Kidney glomerular epithelial cell (primary cell): ENCODE data around the gene CR1.
"Not testable (repeated sequence)": the region's sequence is repeated elsewhere in the genome, so short reads cannot be mapped to it uniquely, and the experiment has no call there.

Source experiments
- DNase-seq: peaks from one replicate; lab custom pipeline; 2025; lab: John Stamatoyannopoulos, UW

Gene CR1

DNA sequence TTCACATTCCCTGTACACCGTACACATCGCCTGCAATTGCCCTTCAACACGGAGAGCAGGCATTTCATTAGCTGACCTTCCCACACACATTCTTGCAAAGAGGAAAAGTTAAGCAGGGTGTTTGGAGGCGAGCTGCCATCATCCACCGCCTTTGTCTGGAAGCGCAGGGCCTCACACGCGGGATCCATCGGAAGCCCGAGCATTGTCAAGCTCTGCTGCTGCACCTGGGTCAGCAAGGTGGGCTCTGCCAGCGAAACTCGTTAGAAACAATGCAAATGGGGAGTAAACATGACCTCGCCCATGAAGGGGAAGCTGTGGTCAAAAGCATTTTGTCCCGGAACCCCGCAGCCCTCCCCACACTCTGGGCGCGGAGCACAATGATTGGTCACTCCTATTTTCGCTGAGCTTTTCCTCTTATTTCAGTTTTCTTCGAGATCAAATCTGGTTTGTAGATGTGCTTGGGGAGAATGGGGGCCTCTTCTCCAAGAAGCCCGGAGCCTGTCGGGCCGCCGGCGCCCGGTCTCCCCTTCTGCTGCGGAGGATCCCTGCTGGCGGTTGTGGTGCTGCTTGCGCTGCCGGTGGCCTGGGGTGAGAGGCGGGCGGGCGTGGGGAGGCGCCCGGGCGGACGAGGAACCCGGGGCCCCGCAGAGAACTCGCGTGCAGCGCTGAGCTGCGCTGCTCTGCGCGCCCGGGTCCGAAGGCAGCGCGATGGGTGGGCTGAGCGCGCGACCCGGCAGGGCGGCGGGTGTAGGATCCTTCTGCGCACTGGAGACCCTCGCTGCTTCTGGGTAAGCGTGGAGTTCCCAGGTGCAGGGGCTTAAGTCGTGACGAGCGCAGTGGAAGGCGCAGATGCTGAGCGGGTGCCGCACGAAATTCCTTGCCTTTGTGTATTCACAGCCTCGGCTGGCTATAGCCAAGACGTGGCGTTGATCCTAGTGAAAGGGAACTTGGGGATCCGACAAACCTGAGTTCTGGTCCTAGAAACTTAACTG lies at the start of gene CR1:
Gene CR1 (plus strand): TSS at position 357 of the 992 bp plus-strand sequence. CDS start 111 bp downstream, at position 468.
- peak; percentile 2 for DNase-seq

DNA sequence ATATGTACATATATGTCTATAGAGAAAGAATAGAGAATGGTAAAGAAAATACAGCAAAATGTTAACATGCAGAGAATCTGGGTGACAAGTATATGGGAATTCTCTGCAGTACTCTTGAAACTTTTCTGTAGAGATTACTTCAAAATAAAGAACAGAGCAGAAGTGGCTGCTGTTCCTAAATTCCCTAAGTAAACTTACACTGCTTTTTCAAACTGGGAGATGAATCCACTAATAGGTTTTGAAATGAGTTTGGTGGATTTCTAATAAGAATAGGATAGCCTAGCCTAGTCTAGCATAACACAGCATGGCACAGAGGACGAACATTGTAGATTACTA lies 42.3 kb upstream of the CR1 start:
- no peak for DNase-seq

DNA sequence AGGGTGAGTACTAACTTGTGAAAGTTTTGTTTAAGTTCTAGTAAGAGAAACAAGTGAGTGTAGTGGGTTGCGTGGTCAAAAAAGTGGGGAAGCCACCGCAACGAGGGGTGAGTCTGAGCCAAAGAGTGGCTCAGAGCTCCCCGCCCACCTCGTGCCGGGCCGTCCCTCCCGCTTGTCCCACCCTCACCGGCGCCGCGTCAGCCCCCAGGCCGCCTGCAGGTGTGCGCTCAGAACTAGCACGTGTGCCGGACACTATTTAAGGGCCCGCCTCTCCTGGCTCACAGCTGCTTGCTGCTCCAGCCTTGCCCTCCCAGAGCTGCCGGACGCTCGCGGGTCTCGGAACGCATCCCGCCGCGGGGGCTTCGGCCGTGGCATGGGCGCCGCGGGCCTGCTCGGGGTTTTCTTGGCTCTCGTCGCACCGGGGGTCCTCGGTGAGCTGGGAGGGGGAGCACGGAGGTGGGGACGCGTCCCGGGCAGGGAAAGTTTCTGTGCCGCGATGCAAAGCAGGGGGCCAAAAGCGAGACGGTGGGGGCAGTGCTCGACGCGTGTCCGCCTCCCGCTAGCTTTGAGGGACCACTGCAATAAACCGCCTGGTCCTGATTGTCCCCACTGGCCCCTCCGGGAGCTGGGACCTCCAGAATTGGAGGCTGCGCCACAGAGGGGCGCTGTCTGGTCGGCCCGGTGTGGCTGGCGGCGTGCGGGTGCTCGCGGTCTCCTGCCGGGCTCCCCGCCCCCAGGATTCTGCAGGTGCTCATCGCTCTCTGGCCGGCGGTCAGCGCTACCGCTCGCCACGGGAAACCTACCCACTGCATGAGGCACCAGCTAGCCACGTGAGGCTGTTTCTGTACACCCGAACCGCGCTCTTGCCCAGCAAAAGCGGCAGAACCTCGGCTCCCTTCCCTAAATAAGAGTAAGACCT lies 41.7 kb upstream of the CR1 start, which contains the start of gene CR2:
Gene CR2 (plus strand): TSS at position 283 of the 919 bp plus-strand sequence. CDS start 91 bp downstream, at position 374.
- DNase-seq: no peak

DNA sequence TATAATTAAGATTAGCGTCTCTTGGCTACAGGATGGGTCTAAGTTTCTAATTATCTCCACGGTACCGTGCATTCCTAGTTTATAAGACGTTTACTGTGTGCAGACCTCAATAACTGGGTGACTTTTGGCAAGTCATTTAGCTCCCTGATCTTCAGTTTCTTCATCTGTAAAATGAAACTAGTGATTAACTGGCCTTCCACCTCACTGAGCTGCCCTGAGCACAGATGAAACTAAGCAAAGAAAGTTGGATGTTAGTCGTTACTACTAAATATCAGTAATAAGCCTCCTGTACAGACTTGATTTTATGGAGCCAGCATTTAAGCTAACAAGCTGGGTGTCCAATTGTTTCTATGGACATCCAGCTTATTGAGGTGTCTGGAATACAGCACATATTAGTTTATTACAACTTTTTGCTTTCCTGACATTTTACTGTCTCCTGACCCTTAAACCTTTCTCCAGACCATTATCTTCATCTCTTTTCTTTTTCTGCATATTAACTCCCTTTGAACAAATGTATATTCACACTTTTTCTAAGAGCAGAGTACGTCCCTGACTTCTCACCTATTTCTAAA lies 40.7 kb upstream of the CR1 start:
- no peak for DNase-seq

DNA sequence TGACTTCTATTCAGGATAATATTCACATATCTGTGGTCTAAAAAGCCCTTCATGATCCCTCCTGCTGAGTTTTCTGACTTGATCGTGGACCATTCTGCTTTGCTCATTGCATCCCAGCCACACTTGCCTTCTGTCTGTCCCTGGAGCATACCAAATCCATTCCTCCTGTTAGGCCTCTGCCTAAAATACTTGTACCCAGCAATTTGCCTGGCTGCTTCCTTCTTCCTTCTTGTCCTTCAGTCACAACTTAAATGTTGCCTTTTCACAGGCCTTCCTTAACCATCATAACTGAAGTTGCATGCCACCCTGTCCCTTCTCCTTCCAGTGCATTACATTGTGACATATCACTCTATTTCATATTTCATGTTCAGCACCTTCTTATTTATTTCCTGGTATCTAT lies 37.5 kb upstream of the CR1 start:
- DNase-seq: no peak

DNA sequence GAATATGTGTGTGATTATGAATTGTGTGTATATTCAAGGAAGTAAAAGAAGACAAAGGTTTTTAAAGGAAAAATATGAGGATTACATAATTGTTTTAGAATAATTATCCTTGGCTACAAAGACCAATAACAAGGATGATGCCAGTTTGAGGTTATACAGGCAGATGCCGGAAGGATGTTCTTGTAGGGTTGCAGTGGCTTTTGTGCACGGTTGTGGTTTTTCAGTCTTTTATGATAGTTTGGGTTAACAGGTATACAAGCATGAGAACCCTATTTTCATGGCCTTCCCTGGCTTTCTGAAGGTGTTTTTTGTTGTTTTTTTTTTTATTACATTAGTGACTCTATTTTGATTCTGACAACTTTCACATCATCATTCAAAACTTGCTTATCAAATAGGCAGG lies 36.9 kb upstream of the CR1 start:
- no peak for DNase-seq

DNA sequence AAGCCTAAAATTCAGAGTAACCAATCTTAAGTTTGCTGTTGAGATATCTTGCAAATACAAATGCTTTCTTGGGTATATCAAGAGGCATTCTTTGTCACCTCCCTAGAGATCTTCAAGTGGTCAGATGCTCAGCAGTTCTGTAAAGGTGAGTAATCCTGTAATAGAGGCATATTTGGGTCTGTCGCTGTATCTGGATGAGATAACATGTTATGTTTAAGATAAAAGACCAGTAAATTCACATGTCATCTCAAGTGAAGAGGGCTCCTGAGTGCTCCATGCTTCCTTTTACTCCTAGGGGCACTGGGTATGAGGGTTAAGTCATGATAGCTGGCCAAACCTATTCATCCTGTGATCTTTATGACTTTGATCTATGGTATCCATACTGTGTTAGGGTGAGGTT lies 34.3 kb upstream of the CR1 start:
- DNase-seq: no peak

DNA sequence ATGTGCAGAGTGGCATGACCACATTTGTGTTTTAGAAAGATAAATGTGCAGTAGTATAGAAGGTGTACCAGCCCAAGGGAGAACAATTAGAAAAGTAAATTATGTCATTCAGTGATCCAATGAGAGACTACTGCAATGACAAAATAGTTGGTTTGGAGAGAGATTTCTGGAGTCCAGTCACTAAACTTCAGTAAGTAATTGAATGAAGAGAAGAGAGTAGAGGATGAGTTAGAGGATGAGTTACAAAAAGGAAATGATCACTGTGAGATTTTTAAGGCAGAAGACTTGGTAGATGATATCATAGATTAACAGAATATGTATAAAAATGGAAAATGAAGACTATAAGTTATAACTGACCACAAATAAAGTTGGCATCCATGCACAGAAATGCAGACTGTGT lies 33.4 kb upstream of the CR1 start:
- DNase-seq: no peak

DNA sequence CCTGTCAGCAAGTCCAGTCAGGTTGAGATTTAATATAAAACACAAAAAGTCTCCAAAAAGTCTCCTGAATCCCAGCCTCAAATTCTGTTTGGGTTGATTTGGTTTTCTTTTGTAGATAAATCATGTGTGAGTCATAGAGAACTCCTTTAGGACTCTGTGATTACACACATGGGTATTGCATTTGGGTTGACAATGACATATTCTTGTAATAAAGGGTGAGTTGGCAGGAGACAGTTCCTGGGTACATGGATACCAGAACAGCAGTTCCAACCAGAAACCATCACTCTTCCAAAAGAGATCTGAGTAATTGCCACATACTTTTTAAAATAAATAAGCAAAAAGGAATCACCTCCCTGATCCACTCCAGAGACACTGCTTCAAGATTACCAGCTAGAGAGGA lies 32.9 kb upstream of the CR1 start:
- DNase-seq: no peak

DNA sequence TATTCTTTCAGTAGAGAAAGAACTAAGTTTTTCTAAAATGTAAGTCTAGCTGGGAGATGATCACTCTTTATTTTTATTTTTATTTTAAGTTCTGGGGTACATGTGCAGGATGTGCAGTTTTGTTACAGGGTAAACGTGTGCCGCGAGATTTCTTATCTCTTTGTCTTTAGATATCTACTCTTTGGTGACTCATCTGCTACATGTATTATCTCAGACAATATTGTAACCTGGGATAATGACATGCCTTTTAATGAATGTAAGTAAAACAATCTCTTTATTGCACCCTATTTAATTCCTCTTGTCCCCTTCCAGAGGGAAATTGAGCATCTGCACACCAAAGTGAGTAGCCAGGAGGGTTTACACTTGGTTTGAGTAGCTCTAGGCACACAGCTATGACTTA lies 32.4 kb upstream of the CR1 start:
- no peak for DNase-seq

DNA sequence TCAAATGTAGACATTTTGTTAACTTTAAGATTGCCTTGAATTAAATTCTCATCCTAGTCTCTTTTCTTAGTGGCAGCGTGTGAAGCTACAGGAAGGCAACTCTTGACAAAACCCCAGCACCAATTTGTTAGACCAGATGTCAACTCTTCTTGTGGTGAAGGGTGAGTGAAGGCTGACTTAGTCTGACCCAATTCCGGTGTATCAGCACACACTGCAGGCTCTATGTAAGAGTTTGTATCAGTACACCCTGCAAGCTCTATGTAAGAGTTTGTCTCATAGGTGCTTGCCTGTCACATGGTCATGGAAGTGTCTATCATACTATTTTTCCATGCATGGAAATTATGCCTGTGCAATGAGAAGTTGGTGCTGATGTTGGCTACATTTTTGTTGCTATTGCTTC lies 25.0 kb upstream of the CR1 start:
- DNase-seq: no peak

DNA sequence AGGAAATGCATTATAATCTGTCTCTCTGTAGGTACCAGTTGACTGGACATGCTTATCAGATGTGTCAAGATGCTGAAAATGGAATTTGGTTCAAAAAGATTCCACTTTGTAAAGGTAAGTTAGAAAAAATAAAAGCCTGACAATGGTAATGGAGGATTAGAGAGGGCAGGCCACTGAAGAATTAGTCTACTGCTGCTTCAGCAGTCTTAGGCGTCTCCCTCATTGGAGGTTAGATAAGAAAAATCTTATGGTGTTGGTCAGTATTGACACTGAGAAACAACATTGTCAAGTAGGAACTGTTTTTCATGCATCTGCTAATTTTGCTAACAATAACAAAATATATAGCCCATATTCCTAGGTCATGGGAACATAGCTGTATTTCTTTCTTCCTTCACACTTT lies 21.7 kb upstream of the CR1 start:
- no peak for DNase-seq

DNA sequence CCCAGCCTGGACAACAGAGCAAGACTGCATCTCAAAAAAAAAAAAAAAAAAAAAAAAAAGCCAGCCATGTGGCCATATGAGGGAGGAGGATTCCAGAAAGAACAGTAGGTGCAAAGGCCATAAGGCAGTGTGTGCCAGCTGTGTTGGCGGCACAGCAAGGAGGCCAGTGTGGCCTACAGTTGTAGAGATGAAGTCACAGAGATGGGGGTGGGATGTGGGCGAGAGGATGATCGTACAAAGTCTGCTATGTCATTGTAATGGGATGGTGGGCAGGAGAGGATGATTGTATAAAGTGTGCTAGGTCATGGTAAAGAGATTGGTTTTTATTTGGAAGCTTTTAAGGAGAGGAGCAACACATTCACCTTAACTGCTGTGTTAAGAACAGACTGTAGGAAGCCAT lies 9.8 kb upstream of the CR1 start:
- no peak for DNase-seq

DNA sequence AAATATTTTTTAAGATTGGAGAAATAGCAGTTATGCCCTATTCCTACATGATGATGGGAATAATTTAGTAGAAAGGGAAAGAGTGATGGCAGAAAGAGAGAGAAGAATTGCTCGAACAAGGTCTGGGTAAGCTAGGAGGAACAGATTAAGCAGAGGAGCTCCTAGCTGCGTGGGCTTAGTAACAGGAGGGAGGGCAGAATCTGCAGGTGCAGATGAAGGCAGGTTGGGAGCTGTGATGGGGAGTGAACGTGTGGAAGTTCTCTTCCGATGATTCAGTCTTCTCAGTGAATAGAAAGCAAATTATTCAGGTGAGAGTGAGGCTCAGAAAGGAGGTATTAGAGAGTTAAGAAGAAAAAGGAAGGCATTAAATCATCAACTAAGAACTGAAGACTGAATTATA lies 8.3 kb upstream of the CR1 start:
- DNase-seq: no peak

DNA sequence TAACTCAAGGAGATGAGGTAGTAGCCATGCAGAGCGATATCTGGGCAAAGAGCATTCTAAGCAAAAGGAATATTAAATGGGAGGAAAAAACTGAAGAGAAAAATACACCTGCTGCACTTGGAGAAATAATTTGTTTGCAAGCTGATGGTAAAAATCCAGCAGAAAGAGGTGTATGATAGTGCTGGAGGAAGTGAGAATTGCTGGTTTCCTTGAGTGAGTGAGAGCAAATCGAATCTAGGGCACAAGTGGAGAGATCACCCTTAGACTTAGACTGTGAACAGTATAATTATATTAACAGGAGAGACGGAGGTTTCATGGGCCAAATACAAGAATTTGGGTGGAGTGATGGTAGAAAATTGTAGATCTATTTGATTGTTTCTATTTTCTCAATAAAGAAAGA lies 2.7 kb upstream of the CR1 start:
- no peak for DNase-seq

DNA sequence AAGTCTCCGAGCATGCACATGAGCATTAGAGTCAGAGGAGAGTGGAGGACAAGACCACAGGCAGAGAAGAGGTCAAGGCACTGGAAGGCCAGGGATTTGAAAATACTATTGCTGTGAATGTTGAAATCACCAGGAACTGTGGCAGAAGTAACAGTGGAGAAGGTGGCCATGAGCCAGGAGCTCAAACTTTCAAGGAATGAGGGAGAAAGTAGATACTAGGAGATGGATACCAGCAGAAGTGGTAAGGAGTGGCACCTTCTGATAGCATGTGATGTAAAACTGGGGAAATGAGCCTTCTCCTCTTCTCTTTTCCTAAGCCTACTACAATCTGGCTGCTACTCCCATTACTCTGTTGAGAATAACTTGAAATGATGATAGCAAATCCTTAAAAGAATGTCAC lies 1.8 kb upstream of the CR1 start:
- no peak for DNase-seq

DNA sequence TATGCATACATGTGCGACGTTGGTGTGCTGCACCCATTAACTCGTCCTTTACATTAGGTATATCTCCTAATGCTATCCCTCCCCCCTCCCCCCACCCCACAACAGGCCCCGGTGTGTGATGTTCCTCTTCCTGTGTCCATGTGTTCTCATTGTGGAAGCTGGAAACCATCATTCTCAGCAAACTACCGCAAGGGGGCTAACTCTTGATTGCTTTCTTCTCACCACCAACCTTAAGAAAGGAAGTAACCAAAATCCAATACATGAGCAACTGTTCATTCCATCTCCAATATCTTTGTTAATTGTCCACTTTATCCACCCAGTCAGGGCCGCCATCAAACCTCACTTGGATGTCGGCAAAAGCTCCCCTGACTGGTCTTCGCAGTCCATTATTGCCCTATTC lies 676 bp upstream of the CR1 start:
- not testable (repeated sequence) for DNase-seq

DNA sequence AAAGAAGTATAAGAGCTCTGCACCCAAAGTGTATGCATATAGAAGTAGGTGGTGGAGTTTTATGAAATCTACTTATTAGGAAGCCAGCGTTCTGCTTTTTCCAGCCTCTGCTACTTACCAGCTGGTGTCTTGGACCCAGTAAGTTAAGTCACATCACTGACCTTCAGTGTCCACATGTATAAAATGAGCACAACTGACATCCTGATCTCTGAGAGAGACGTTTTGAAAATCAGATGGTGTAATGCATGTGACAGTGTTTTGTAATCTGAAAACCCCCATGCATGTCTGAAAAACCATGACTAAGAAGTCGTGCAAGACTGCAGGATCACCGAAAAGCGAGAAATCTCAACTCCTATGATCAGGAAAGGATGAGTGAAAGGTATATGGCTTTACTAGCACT lies 2.0 kb downstream of the CR1 start:
- no peak for DNase-seq

DNA sequence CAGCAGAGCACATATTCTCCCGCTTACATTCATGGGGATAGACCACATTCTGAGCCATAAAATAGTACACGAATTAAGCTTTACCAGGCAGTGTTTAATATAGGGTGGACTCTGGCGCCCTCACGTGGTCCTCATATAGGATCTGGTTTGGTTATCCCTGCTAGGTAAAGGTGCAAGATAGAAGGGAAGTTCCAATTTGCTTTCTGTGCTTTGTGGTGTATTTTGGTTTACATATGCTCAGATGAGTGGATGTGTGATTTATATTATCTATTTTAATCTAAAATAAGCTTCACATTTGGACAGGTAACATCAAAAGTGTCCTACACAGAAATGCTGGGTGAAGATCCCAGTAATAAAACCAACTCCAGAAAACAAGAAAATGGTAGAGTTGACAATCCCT lies 3.6 kb downstream of the CR1 start:
- DNase-seq: peak; percentile 27

DNA sequence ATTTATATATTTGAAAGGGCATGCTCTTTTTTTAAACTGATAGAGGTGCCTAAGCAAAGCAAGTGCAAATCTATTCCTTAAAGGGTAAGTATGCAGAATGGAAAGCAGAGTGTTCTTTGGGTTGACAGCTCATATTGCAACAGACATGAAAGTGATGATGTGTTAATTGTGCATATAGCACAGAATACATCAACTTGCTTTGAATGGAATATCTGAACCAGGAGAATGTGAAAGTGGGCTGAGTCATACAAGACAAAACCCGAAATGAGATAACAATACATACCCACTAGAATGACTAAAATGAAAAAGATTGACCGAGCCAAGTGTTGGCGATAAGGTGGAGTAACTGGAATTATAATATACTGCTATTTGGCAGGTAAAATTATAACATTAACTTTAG lies 4.3 kb downstream of the CR1 start:
- no peak for DNase-seq

DNA sequence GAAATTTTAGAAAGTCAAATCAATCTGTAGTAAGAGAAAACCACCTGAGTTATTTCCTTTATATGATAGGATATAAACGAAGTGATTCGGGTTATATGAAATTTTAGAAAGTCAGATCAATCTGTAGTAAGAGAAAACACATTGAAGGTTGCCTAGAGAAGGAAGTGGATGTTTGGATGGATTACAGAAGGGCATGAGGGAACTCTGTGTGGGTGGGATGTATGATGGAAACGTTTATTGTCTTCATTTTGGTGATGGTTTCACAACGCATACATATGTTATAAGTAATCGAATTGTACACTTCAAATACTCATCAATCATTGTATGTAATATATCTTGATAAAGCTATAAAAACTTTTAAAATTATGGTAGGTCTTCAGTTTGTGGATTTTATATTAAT lies 5.1 kb downstream of the CR1 start:
- DNase-seq: no peak

DNA sequence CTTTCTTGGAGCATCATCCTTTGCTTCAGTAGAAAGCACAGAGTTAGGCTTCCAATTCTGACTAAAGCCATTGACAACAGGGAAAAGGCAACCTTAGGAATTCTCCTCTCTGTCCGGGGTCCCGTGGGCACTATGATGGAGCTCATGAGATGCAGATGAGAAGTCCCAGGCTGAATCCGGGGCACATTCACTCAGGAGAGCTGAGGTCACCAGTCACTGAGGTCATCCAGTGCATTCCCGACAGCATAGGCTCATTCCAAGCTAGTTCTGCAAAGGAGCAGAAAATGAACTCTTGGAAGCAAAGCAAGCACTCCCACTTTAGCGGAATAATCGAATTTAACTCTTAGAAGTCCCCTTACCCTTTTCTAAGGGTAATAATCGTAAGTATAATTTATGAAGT lies 6.8 kb downstream of the CR1 start:
- DNase-seq: no peak

DNA sequence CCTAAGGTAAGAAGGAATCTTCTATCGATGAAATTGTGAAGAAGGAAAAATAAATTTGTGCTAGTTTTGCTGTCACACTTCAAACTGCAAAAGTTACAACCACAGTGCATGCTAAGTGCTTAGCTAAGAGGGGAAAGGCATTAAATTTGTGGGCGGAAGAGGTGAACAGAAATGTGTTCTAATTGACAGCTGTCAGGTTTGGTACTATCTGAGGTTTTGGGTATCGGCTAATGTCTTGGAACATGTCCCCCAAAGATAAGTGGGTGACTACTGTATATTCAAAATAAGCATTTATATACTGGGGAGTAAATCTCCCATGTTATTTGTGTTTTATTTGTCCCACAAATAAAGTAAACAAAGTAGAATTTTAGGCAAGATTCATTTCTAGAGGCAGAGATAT lies 8.0 kb downstream of the CR1 start:
- DNase-seq: no peak
